Neural cell (in vitro differentiated cells): ENCODE measurements around the gene ZNF532.

ENCODE experiments used
- EP300 ChIP-seq: fragments of 450-650 bp; conservative IDR thresholded peaks from 2 replicates; pipeline ENCODE4 v1.6.1; 2014; ENCODE audit warnings: antibody characterized with exemption, mild to moderate bottlenecking, moderate library complexity; ENCODE audit not compliant: poor library complexity, severe bottlenecking
- EZH2 ChIP-seq: fragments of 200-600, 300-800 bp; shearing (Covaris generic), sonication (generic); IDR thresholded peaks from 2 replicates; pipeline ENCODE4 v1.6.1; 2014; ENCODE audit warnings: antibody characterized with exemption, low read length, borderline replicate concordance, mild to moderate bottlenecking; ENCODE audit not compliant: insufficient read depth, poor library complexity, severe bottlenecking
- POLR2AphosphoS5 ChIP-seq: IDR thresholded peaks from 2 replicates; pipeline ENCODE4 v1.6.1; 2012
- RAD21 ChIP-seq: fragments of 450-650 bp; conservative IDR thresholded peaks from 2 replicates; pipeline ENCODE4 v1.6.1; 2014; ENCODE audit warnings: antibody characterized with exemption, mild to moderate bottlenecking, moderate library complexity
- SMC3 ChIP-seq: fragments of 450-650 bp; conservative IDR thresholded peaks from 2 replicates; pipeline ENCODE4 v1.6.1; 2014; ENCODE audit warnings: antibody characterized with exemption, mild to moderate bottlenecking, moderate library complexity; ENCODE audit not compliant: poor library complexity
- TAF1 ChIP-seq: IDR thresholded peaks from 2 replicates; pipeline ENCODE4 v1.6.1; 2012; ENCODE audit warnings: low read depth
- TF ChIP-seq, protein P1 (sequence below): fragments of 450-650 bp; IDR thresholded peaks from 2 replicates; pipeline ENCODE4 v1.5.1; 2014; ENCODE audit warnings: antibody characterized with exemption, mild to moderate bottlenecking, moderate library complexity; ENCODE audit not compliant: poor library complexity, severe bottlenecking
- TF ChIP-seq, protein P2 (sequence below): IDR thresholded peaks from 2 replicates; pipeline ENCODE4 v1.6.1; 2012; ENCODE audit warnings: borderline replicate concordance

DNA sequence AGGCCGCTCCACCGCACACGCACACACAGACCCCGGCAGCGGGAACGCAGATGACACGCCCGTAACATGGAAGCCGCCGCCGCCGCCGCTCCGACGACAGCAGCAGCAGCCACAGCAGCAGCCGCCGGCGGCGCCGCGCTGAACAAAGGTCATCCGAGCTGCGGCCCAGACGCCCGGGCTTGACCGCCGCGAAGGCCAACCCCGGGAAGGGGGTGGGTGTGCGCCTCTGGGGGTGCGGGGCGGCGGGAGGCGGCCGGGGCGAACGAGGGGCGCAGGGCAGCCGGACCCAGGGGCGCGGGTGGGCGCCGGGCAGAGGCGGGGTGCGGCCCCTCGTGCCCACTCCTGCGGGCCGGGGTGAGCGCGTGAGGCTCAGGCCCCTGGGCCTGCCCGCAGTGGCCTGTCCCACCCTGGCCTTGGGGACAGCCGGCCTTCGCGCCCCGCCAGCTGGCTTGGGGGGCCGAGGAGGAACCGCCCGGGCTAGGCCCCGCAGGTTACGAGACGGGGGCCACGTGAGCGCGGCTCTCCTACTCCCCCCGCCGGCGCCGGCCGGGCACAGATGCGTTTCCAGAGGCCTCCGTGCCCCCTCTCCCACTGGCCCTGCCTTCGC, 1.0 kb upstream of the ZNF532 start:
- TF ChIP-seq, protein P1, sequence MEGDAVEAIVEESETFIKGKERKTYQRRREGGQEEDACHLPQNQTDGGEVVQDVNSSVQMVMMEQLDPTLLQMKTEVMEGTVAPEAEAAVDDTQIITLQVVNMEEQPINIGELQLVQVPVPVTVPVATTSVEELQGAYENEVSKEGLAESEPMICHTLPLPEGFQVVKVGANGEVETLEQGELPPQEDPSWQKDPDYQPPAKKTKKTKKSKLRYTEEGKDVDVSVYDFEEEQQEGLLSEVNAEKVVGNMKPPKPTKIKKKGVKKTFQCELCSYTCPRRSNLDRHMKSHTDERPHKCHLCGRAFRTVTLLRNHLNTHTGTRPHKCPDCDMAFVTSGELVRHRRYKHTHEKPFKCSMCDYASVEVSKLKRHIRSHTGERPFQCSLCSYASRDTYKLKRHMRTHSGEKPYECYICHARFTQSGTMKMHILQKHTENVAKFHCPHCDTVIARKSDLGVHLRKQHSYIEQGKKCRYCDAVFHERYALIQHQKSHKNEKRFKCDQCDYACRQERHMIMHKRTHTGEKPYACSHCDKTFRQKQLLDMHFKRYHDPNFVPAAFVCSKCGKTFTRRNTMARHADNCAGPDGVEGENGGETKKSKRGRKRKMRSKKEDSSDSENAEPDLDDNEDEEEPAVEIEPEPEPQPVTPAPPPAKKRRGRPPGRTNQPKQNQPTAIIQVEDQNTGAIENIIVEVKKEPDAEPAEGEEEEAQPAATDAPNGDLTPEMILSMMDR: no peak
- no peak for TF ChIP-seq RAD21
- no peak for TF ChIP-seq POLR2AphosphoS5
- TF ChIP-seq, protein P2, sequence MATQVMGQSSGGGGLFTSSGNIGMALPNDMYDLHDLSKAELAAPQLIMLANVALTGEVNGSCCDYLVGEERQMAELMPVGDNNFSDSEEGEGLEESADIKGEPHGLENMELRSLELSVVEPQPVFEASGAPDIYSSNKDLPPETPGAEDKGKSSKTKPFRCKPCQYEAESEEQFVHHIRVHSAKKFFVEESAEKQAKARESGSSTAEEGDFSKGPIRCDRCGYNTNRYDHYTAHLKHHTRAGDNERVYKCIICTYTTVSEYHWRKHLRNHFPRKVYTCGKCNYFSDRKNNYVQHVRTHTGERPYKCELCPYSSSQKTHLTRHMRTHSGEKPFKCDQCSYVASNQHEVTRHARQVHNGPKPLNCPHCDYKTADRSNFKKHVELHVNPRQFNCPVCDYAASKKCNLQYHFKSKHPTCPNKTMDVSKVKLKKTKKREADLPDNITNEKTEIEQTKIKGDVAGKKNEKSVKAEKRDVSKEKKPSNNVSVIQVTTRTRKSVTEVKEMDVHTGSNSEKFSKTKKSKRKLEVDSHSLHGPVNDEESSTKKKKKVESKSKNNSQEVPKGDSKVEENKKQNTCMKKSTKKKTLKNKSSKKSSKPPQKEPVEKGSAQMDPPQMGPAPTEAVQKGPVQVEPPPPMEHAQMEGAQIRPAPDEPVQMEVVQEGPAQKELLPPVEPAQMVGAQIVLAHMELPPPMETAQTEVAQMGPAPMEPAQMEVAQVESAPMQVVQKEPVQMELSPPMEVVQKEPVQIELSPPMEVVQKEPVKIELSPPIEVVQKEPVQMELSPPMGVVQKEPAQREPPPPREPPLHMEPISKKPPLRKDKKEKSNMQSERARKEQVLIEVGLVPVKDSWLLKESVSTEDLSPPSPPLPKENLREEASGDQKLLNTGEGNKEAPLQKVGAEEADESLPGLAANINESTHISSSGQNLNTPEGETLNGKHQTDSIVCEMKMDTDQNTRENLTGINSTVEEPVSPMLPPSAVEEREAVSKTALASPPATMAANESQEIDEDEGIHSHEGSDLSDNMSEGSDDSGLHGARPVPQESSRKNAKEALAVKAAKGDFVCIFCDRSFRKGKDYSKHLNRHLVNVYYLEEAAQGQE: no peak
- no peak for TF ChIP-seq TAF1
- no peak for TF ChIP-seq EZH2
- TF ChIP-seq SMC3: no peak
- TF ChIP-seq EP300: no peak
